ENCODE data around the gene STK38.
A peak's percentile ranks its signal among the peaks of the same experiment; 100 is the strongest.

GRCh38 chr6:36594816-36595643 lies 47.8 kb upstream of the STK38 start:
- TF ChIP-seq TCF12 (IDR thresholded peaks at IDR 0.05) (no peak), TCF12 (CRISPR knock-in tag; IDR thresholded peaks at IDR 0.05) (0 out of 2 replicates have a peak, but pooled peaks have one; percentile 13), CTCF (CRISPR knock-in tag; IDR thresholded peaks at IDR 0.05) (no peak), NR2F1 (CRISPR knock-in tag; IDR thresholded peaks at IDR 0.05) (no peak; a peak in 1 of 4 replicates), ZNF713 (CRISPR knock-in tag; IDR thresholded peaks at IDR 0.05) (no peak), ZNF772 (CRISPR knock-in tag; IDR thresholded peaks at IDR 0.05) (no peak), MEIS1 (CRISPR knock-in tag; IDR thresholded peaks at IDR 0.05; ENCODE audit: borderline replicate concordance) (no peak), POLR2A (IDR thresholded peaks at IDR 0.05; ENCODE audit: insufficient read depth in 1 of 2, low read depth in 2 of 2, low read length in 2 of 2) (peak in 1 of 2 experiments; percentile 56; a peak in 2 of 4 replicates), MAZ (IDR thresholded peaks at IDR 0.05; ENCODE audit: borderline replicate concordance, low read depth, low read length) (no peak), MAZ (CRISPR knock-in tag; IDR thresholded peaks at IDR 0.05; ENCODE audit: low read depth) (no peak)
- TF ChIP-seq, protein P1, sequence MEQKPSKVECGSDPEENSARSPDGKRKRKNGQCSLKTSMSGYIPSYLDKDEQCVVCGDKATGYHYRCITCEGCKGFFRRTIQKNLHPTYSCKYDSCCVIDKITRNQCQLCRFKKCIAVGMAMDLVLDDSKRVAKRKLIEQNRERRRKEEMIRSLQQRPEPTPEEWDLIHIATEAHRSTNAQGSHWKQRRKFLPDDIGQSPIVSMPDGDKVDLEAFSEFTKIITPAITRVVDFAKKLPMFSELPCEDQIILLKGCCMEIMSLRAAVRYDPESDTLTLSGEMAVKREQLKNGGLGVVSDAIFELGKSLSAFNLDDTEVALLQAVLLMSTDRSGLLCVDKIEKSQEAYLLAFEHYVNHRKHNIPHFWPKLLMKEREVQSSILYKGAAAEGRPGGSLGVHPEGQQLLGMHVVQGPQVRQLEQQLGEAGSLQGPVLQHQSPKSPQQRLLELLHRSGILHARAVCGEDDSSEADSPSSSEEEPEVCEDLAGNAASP (CRISPR knock-in tag; IDR thresholded peaks at IDR 0.05; ENCODE audit: borderline replicate concordance): no peak
